ENCODE data around the gene PIM1.

DNA sequence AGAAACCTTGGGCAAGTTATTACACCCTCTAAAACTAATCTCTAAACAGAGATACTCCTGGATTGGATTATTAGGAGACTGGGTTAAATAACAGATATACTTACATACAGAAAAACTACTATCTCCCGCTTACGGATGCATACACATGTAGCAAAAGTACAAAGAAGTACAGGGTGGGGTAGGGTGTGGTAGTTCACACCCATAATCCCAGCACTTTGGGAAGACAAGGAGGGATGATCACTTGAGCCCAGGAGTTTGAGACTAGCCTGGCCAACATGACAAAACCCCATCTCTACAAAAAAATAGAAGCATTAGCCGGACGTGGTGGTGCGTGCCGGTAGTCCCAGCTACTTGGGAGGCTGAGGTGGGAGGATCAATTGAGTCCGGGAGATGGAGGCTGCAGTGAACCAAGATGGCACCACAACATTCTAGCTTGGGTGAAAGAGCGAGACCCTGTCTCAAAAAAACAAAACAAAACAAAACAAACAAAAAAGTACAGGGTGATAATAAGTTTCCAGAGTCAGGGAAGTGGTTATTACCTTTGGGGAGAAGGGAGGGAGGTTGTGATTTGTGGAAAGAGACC lies 8.1 kb downstream of the PIM1 start:
- TF ChIP-seq TAF1 (IDR thresholded peaks at IDR 0.05; ENCODE audit: borderline replicate concordance, low read depth, low read length) (no peak), EZH2phosphoT487 (IDR thresholded peaks at IDR 0.05; ENCODE audit: borderline replicate concordance, low read depth) (no peak), EP300 (IDR thresholded peaks at IDR 0.05; ENCODE audit: borderline replicate concordance in 1 of 2, low read depth in 1 of 2, low read length in 1 of 2) (no peak), SMC3 (IDR thresholded peaks at IDR 0.05; ENCODE audit: low read depth, low read length) (no peak), YY1 (IDR thresholded peaks at IDR 0.05; ENCODE audit: low read depth) (no peak), GATA2 (CRISPR knock-in tag; IDR thresholded peaks at IDR 0.05) (no peak), MXI1 (IDR thresholded peaks at IDR 0.05; ENCODE audit: low read depth, low read length) (no peak), POLR2AphosphoS5 (IDR thresholded peaks at IDR 0.05; ENCODE audit: low read depth, low read length) (no peak), NFIC (IDR thresholded peaks at IDR 0.05; ENCODE audit: borderline replicate concordance) (no peak), RFX5 (IDR thresholded peaks at IDR 0.05; ENCODE audit: low read length) (no peak), RAD21 (IDR thresholded peaks at IDR 0.05; ENCODE audit: low read length) (no peak)
- TF ChIP-seq, protein P1, sequence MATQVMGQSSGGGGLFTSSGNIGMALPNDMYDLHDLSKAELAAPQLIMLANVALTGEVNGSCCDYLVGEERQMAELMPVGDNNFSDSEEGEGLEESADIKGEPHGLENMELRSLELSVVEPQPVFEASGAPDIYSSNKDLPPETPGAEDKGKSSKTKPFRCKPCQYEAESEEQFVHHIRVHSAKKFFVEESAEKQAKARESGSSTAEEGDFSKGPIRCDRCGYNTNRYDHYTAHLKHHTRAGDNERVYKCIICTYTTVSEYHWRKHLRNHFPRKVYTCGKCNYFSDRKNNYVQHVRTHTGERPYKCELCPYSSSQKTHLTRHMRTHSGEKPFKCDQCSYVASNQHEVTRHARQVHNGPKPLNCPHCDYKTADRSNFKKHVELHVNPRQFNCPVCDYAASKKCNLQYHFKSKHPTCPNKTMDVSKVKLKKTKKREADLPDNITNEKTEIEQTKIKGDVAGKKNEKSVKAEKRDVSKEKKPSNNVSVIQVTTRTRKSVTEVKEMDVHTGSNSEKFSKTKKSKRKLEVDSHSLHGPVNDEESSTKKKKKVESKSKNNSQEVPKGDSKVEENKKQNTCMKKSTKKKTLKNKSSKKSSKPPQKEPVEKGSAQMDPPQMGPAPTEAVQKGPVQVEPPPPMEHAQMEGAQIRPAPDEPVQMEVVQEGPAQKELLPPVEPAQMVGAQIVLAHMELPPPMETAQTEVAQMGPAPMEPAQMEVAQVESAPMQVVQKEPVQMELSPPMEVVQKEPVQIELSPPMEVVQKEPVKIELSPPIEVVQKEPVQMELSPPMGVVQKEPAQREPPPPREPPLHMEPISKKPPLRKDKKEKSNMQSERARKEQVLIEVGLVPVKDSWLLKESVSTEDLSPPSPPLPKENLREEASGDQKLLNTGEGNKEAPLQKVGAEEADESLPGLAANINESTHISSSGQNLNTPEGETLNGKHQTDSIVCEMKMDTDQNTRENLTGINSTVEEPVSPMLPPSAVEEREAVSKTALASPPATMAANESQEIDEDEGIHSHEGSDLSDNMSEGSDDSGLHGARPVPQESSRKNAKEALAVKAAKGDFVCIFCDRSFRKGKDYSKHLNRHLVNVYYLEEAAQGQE (IDR thresholded peaks at IDR 0.05; ENCODE audit: low read depth, low read length): no peak
- TF ChIP-seq, protein P2, sequence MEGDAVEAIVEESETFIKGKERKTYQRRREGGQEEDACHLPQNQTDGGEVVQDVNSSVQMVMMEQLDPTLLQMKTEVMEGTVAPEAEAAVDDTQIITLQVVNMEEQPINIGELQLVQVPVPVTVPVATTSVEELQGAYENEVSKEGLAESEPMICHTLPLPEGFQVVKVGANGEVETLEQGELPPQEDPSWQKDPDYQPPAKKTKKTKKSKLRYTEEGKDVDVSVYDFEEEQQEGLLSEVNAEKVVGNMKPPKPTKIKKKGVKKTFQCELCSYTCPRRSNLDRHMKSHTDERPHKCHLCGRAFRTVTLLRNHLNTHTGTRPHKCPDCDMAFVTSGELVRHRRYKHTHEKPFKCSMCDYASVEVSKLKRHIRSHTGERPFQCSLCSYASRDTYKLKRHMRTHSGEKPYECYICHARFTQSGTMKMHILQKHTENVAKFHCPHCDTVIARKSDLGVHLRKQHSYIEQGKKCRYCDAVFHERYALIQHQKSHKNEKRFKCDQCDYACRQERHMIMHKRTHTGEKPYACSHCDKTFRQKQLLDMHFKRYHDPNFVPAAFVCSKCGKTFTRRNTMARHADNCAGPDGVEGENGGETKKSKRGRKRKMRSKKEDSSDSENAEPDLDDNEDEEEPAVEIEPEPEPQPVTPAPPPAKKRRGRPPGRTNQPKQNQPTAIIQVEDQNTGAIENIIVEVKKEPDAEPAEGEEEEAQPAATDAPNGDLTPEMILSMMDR (IDR thresholded peaks at IDR 0.05): no peak
- TF ChIP-seq, protein P3, sequence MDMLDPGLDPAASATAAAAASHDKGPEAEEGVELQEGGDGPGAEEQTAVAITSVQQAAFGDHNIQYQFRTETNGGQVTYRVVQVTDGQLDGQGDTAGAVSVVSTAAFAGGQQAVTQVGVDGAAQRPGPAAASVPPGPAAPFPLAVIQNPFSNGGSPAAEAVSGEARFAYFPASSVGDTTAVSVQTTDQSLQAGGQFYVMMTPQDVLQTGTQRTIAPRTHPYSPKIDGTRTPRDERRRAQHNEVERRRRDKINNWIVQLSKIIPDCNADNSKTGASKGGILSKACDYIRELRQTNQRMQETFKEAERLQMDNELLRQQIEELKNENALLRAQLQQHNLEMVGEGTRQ (IDR thresholded peaks at IDR 0.05; ENCODE audit: borderline replicate concordance, low read depth, low read length): no peak
